TTC549 (cell line): ENCODE measurements around the gene GRIP1.

Source experiments
- FAIRE-seq: peaks from 2 replicates; lab custom pipeline; 2012; peaks lifted over from hg19 to GRCh38; lab: Jason Lieb, UNC

Gene GRIP1

DNA sequence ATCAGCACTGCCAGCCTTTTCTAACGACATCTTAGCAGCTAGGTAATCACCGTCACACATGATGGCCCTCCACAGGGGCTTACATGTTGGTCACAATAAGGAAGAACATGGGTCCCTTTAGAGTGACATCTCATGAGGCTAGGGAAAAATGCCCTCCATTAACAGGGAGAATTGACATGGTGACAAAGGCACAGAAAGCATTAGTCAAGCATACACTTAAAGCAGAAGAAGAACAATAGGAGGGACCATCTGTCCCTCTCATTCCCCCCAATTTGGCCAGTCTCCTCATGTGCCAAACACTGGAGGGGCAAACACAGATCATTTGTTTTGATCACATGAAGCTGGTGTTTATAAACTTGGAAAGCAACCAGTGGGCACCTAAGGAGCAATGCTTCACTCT is 78.0 kb downstream of the GRIP1 start:
- FAIRE-seq, result no peak

DNA sequence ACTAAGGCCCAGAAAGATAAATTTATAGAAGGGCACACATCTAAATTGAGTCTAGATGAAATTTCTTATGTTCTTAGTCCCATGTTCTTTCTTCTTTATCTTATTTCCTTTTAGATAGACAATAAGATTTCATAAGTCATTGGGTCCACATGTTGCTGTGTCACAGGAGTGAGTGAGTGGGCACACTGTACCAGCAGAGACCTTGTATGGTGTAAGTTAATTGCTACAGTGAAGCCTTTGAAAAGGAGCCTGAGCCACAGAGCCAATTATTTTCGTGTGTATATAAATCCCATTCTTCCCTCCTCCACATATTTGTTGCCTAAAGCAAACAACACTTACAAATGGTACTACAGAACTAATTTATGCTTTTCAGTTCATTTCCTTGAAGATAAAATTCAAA is 79.1 kb downstream of the GRIP1 start:
- FAIRE-seq, result no peak

GRCh38 chr12:66598608-66599007 is 80.3 kb downstream of the GRIP1 start:
- no peak for FAIRE-seq

- FAIRE-seq, result no peak
These were observed 80.8 kb downstream of the GRIP1 start for GRCh38 chr12:66598079-66598478.

DNA sequence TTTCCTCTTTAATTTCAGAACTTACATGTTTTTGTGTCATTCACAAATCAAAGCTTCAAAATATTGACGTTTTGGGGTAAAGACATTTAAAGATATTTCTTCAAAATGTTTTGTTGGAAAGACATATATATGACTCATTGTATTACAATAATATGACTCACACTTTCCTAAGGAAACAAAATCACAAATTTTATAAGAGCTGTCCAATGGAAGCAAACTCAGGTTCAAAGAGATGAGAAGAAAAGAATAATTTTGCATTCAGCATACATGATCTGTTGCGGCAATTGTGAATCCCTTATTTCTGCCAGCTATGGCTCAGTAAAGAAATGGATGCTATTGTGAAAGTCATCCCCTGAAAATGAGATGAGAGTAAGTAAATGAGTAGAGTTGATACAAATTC is 82.7 kb downstream of the GRIP1 start:
- no peak for FAIRE-seq

GRCh38 chr12:66594688-66595087 is 84.2 kb downstream of the GRIP1 start:
- no peak for FAIRE-seq

GRCh38 chr12:66590275-66590985 is 88.4 kb downstream of the GRIP1 start:
- FAIRE-seq, result no peak

DNA sequence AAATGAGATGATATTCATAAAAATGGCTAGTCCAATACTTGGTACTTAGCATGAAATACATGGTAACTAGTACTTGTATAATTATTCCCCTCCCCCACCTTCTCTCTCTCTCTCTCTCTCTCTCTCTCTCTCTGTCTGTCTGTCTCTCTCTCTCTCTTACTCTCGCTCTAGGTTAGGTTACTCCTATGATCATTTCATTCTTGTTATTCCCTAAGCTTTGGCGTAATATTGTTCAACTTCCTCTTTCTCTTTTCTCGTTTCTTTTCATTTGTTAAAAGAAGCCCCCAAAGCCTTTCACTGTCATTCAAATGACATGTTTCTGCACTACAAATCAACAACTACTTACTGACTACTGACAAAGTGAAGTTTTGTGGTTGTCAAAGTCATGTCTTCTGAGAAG is 89.8 kb downstream of the GRIP1 start:
- no peak for FAIRE-seq

DNA sequence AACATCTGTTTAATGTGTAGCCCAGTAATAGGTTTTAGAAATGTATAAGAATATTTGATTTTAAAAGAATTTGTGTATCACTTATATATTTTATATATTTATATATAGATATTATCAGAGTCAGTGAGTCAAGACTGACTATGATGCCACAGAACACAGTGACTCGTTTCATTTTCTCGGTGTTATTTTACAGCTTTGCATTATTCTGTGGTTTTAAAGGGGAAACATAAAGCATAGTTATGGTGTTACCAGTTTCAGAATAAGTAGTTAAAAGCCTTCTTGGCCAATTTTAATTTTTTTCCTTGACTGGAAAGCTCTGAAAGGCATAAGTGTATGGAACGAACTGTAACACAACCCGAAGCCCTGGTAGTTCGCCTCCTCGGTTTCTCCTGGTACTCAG is 91.0 kb downstream of the GRIP1 start:
- no peak for FAIRE-seq

DNA sequence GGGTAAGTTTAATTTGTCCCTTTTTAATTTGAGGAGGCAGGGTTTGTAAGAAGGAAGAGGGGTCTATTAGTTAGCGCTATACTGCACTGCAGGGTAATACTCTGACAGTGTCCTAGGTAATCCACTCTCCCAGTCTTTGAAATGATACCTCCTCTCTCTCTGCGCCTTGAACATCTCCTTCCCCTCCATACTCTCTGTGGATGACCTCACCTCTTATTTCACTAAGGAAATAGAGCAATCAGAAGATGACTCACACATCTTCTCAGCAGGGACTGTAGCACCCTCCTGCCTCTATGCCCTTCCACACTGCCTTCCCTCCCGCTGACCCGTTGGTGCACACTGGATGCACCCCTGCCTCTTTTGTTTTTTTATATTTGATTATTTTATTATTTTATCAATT is 94.2 kb downstream of the GRIP1 start:
- no peak for FAIRE-seq

DNA sequence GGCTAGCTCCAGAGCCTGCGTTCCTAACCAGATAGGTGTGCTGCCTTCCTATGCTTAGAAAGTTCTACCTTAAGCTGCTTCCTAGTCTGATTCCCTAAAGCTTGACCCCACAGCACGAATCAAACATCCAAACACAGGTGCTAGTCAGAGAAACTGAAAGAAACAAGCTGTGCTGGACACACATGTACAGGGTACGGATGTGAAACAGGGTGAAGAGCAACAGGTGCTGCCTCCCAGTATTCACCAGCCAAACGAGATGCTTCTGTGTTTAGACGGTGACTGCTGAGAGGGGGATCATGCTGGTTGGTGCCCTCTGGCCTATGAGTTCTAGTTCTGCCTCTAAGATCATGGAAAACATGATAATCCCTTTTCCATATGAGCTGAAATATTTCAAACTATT is 105.3 kb downstream of the GRIP1 start:
- no peak for FAIRE-seq

DNA sequence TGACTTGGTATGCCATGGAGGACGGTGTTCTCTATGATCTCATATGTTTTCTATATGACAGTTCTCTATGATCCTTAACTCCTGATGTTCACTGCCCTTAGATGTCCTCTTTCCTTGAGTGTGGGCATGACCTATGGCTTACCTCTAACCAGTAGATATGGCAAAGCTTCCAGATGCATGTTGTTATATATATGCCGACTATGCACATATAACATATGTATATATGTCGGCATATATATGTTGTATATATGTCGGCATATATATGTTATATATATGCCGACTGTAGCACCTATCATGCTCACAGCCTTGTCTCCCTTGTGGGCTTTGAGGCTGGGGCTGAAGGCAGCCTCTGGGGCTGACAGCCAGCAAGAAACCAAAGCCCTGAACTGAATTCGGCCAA is 106.0 kb downstream of the GRIP1 start:
- no peak for FAIRE-seq

DNA sequence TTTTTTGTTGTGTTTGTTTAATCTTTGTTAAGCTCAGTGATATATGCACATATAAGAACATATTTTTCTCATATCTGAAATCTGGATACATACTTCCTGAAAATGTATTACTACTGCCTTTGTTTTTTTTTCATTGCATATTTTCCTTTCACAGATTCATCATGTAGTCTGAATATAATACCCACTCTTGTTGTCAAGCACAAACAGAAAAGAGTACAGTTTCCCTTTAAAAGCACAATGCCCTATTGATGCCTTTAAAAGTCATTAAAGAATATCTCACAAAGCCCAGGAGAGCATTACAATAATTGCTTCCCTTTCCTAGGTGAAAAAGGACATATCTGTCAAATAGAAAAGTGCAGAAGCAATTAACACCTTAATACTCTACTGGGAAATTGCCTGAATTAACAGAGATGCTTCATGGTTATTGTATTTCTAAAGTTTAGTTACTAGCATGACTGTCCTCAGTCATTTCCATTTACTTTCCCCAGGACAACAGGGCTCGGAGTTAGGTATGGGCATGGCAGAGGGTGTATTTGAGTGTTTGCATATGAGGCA is 107.4 kb downstream of the GRIP1 start:
- FAIRE-seq, result no peak

GRCh38 chr12:66563220-66563619 is 115.7 kb downstream of the GRIP1 start:
- FAIRE-seq, result no peak

- FAIRE-seq, result no peak
These were observed 123.8 kb downstream of the GRIP1 start for GRCh38 chr12:66555113-66555512.

GRCh38 chr12:66552716-66553115 is 126.2 kb downstream of the GRIP1 start:
- no peak for FAIRE-seq

DNA sequence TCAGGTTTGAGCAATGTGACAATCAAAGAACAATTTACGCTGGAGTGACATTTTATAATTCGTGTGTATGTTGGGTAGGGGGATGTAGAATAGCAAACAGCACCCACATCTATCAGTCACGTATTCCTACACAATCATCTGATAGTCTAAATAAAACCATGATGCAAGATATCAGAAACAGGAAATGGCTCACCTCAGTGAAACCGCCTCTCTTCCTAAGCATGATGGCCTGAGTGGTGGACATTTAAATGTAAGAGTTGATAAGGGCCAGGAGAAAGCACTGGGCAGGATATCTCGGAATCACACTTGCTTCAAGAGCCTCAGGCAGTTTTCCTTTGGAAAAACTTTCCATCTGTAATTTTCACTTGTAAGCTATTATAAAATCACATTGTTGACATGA is 128.2 kb downstream of the GRIP1 start:
- FAIRE-seq, result no peak

DNA sequence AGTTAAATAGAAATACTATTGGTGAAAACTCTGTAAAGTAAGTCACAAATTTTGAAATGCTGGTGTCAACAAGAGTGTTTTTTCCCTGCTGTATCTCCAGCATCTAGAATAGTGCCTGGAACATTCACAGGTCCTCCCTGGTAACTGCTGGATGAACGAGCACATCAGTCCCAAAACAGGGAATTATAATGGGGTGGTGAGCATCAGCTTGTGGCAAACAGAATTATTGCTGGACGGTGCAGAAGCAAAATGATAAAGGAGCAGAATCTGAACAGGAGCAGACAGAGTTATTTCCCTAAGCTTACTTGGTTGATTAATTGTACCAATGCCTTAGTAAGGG is 129.9 kb downstream of the GRIP1 start:
- FAIRE-seq, result no peak

- no peak for FAIRE-seq
These were observed 130.4 kb downstream of the GRIP1 start for GRCh38 chr12:66548338-66549049.

DNA sequence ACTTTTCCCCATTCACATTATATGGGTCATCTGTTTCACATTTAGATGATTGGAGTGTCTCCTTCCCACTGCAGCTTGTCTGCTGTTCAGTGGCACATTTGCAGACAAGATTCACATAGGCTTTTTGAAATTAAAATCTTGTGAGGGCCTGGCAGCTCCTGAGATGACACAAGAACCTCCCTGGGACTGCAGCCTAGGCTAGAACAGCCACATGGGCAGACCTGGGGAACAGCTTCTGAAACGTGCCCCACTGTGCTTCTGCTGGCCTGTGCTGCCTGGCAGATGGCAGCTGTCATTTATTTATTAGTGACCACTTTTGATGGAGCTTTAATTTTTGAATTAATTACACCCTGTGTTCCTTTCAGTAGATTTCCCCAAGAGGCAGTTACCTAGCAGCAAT is 137.4 kb downstream of the GRIP1 start:
- FAIRE-seq, result no peak

DNA sequence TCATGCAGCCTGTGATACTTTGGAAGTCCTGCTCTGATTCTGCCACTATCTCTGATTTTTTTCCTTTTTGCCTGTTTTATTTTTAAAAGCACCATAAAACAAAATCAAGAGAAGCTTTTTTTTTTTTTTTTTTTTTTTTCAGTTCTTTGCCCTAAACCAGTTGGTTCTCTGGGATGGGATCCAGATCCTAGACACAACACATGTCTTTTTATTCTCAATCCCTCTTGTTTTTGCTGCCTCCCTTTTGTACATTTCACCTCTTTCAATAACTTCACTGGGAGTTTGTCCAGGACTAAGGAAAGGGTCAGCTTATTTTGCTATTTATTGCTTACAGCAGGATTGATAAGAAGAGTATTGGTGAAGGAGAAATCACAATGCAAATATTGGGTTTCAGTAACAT is 139.4 kb downstream of the GRIP1 start:
- no peak for FAIRE-seq

DNA sequence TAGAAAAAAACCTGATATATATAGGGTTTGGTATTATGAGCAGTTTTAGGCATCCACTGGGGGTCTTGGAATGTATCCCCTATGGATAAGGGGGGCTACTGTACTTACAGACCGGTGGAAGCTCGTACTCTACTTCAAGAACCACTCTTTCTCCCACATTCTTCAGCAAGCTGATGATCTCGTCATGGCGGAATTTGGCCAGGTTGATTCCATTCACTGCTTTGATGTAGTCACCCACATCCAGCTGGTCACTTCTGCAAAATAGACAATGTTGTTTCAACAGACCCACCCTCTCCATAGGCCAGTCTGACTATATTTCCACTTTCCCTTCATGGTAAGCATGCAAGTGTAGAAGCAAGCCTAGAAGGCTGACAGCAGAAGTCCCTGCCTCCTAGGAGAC is 139.9 kb downstream of the GRIP1 start:
- no peak for FAIRE-seq

DNA sequence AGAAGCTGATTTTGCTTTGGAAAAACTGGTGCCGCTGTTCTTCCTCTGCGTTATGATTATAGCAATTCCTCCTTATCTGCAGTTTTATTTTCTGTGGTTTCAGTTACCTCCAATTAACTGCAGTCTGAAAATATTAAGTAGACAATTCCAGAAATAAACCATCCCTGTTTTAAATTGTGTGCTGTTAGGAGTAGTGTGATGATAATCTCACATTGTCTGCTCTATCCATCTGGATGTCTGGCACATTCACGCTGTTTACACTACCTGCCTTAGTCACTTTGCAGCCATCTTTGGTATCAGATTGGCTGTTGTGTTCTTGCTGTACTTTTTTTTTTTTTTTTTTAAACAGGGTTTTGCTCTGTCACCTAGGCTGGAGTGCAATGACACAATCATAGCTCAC is 141.0 kb downstream of the GRIP1 start:
- no peak for FAIRE-seq

DNA sequence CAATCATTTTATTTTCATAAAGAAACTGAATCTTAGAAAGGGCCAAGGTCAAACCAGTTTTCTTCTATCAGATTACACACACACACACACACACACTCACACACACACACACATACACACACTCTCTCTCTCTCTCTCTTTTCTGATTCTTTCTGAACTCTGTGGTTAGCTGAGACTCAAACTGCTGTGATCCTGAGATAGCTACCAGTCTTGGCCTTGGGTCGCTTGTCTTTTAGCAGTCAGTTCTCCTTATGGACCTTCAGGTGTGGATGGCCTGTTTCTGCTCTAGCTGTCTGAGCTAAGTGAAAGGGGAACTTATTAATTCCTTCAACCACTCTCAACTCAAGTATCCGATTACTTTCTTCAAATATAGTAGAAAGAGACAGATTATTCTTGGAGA is 145.1 kb downstream of the GRIP1 start:
- FAIRE-seq, result no peak
